ENCODE data around the gene EFCAB13.

- TF ChIP-seq CTCF (IDR thresholded peaks at IDR 0.05 in 4 of 5, conservative IDR thresholded peaks at IDR 0.05 in 1 of 5) (no peak), POLR2A (IDR thresholded peaks at IDR 0.05) (no peak)
Measured at GRCh38 chr17:47304186-47304585, 19.6 kb upstream of the EFCAB13 start.

All from gastrocnemius medialis (tissue), 4 donors.